ENCODE measurements around the gene REC114. TPM values are rescaled to one million over a fixed set of nuclear protein-coding genes. Genes with fewer than 3 reads are reported as not detected.

Gene REC114
- total and polyA plus RNA-seq, 8 donors: 0.20 to 0.24 TPM; not detected in 6

- Histone ChIP-seq H3K9me3 (no peaks in the 10 kb centered on the region), H3K27ac (no peak overlapping the region), H3K4me3 (no peak overlapping the region), H3K4me1 (no peaks in the 10 kb centered on the region), H3K27me3 (no peaks in the 10 kb centered on the region), H3K36me3 (no peaks in the 10 kb centered on the region)
- intact Hi-C loops (cut with DNase I): no loop called here
- ATAC-seq (no peak), DNase-seq (no peak)
- TF ChIP-seq CTCF (IDR thresholded peaks at IDR 0.05): no peak
These were observed 76.1 kb downstream of the REC114 start for GRCh38 chr15:73518876-73519733.

- Histone ChIP-seq H3K4me3 (no peak overlapping the region), H3K9me3 (no peaks in the 10 kb centered on the region), H3K4me1 (no peaks in the 10 kb centered on the region), H3K27ac (no peak overlapping the region), H3K36me3 (no peaks in the 10 kb centered on the region), H3K27me3 (no peaks in the 10 kb centered on the region)
- DNase-seq (no peak), ATAC-seq (no peak)
- intact Hi-C loops (cut with DNase I): no loop called here
- TF ChIP-seq CTCF (IDR thresholded peaks at IDR 0.05): no peak
These were observed 79.0 kb downstream of the REC114 start for GRCh38 chr15:73522011-73522410.

- H3K36me3 ChIP-seq: no peaks in the 10 kb centered on the region
- no peak for TF ChIP-seq CTCF (IDR thresholded peaks at IDR 0.05)
- no peaks in the 10 kb centered on the region for H3K27me3 ChIP-seq
- H3K27ac ChIP-seq: no peak overlapping the region
- H3K9me3 ChIP-seq: no peaks in the 10 kb centered on the region
- no peak overlapping the region for H3K4me3 ChIP-seq
- ATAC-seq: no peak
- no peaks in the 10 kb centered on the region for H3K4me1 ChIP-seq
- intact Hi-C loops (cut with DNase I): no loop called here
- DNase-seq: no peak
These were observed 82.0 kb downstream of the REC114 start for GRCh38 chr15:73524919-73525318.

- no peak for TF ChIP-seq CTCF (IDR thresholded peaks at IDR 0.05)
- Histone ChIP-seq H3K27ac (no peak overlapping the region), H3K27me3 (no peaks in the 10 kb centered on the region), H3K9me3 (no peaks in the 10 kb centered on the region), H3K36me3 (no peaks in the 10 kb centered on the region), H3K4me1 (no peaks in the 10 kb centered on the region), H3K4me3 (no peak overlapping the region)
- no peak for ATAC-seq
- intact Hi-C loops (cut with DNase I): no loop called here
- DNase-seq: no peak
These were observed 84.6 kb downstream of the REC114 start for GRCh38 chr15:73527598-73527997.

- intact Hi-C loops (cut with DNase I): no loop called here
- no peak overlapping the region for H3K27ac ChIP-seq
These were observed 87.7 kb downstream of the REC114 start for GRCh38 chr15:73530649-73531048.

More at GRCh38 chr15:73530649-73531048, 87.7 kb downstream of the REC114 start:
- no peak for TF ChIP-seq CTCF (IDR thresholded peaks at IDR 0.05)
- Histone ChIP-seq H3K27me3 (no peaks in the 10 kb centered on the region), H3K4me3 (no peak overlapping the region), H3K4me1 (no peaks in the 10 kb centered on the region), H3K36me3 (no peaks in the 10 kb centered on the region), H3K9me3 (no peaks in the 10 kb centered on the region)
- ATAC-seq (no peak), DNase-seq (no peak)
